Measurements from ENCODE around the gene PITRM1. TPM values are rescaled to one million over a fixed set of nuclear protein-coding genes. Genes with fewer than 3 reads are reported as not detected.

The PITRM1 gene
- total and polyA plus RNA-seq, 2 donors (not counting 3 experiments of a cell fraction or from before 2014, with no cell fraction given): 83.2 to 145 TPM

DNA sequence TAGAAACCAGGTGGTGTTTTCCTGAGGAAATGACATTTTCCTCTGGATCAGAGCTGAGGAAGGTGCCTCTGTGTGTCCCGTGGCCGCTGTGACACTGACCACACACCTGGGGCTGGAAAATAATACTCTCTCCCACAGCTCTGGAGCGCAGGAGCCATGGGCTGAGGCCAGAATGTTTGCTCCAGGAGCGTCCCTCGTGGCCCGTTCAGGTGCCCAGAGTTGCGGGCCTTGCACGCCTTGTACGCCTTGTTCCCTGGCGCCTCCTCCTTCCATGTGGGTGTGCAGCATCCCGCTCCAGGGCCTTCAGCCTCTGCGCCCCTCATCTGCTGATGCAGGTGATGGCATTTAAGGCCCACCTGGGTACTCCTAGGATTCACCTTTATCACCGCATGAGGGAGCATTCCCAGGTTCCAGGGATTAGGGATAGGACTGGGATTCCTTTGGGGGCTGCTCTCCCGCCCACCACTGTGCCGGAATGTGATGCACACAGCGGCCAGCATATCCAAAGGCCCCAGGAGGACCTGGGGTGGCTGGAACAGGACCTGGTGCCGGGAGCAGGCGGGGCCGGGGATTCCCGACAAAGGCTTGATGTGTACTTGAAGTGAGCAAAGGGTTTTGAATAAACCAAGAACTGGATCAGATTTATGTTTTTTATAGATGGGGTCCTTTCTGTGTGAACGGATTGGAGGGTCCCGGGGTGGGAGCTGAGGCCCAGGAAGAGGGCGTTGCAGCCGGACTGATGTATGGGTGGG is 44.0 kb downstream of the PITRM1 start:
- H2AFZ ChIP-seq (ENCODE audit: low read depth, low read length): no peak overlapping the region
- H3K27ac ChIP-seq (ENCODE audit: insufficient read depth, low read depth, low read length): no peak overlapping the region
- H3K4me1 ChIP-seq (ENCODE audit: control insufficient read depth, extremely low read depth, insufficient read depth, low read length): peaks cover 4% of the 10 kb centered on the region
- peaks cover 25 to 58% of the 10 kb centered on the region in 2 experiments for H3K36me3 ChIP-seq (ENCODE audit: control insufficient read depth in 2 of 2, extremely low read depth in 1 of 2, insufficient read depth in 2 of 2, low read length in 2 of 2)
- dilution Hi-C loops (cut with MboI; ENCODE audit: extremely low pct_ligation_motif_present, low sequenced_read_pairs): no loop called here
- no peak overlapping the region for H3K4me2 ChIP-seq (ENCODE audit: insufficient read depth, low read length)
- H3K9ac ChIP-seq (replicated peaks; ENCODE audit: extremely low read depth, insufficient read depth, low read length): no peak overlapping the region
- TF ChIP-seq MYC (IDR thresholded peaks at IDR 0.05; ENCODE audit: low read depth, low read length) (no peak), GATA2 (IDR thresholded peaks at IDR 0.05; ENCODE audit: insufficient read depth, insufficient read length, low read depth, low read length) (no peak), JUN (IDR thresholded peaks at IDR 0.05; ENCODE audit: borderline replicate concordance, insufficient read depth, insufficient read length, low read depth) (no peak), POLR2AphosphoS5 (IDR thresholded peaks at IDR 0.05; ENCODE audit: insufficient read depth, low read depth, low read length) (peak; percentile 16), POLR2A (IDR thresholded peaks at IDR 0.05; ENCODE audit: low read depth, low read length) (no peak)
- TF ChIP-seq, protein P1, sequence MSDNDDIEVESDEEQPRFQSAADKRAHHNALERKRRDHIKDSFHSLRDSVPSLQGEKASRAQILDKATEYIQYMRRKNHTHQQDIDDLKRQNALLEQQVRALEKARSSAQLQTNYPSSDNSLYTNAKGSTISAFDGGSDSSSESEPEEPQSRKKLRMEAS (IDR thresholded peaks at IDR 0.05; ENCODE audit: insufficient read depth, insufficient read length): no peak
- no peaks in the 10 kb centered on the region for H4K20me1 ChIP-seq (replicated peaks; ENCODE audit: control insufficient read depth, extremely low read depth, insufficient read depth, low read length)
- no peaks in the 10 kb centered on the region for H3K27me3 ChIP-seq (ENCODE audit: control insufficient read depth in 2 of 2, insufficient read depth in 2 of 2, low read length in 2 of 2)
- ChIA-PET CTCF (no interaction called here), POLR2A (no interaction called here)
- H3K9me3 ChIP-seq (replicated peaks; ENCODE audit: control insufficient read depth, insufficient read depth, low read length): no peaks in the 10 kb centered on the region
- intact Hi-C loops (cut with micrococcal nuclease): no loop called here
- no peaks in the 10 kb centered on the region for H3K9me1 ChIP-seq (replicated peaks; ENCODE audit: control insufficient read depth, extremely low read depth, insufficient read depth, low read length)
- BruUV-seq (replicated peaks): no TSS peak
- peaks cover 15% of the 10 kb centered on the region for H3K79me2 ChIP-seq (ENCODE audit: control insufficient read depth, insufficient read depth, low read length)
- no peak for DNase-seq (ENCODE audit: low read depth, low spot score)
- H3K4me3 ChIP-seq (replicated peaks in 1 of 3; ENCODE audit: insufficient read depth in 1 of 3, low read depth in 1 of 3, low read length in 3 of 3): no peak overlapping the region
- no peak for FAIRE-seq

DNA sequence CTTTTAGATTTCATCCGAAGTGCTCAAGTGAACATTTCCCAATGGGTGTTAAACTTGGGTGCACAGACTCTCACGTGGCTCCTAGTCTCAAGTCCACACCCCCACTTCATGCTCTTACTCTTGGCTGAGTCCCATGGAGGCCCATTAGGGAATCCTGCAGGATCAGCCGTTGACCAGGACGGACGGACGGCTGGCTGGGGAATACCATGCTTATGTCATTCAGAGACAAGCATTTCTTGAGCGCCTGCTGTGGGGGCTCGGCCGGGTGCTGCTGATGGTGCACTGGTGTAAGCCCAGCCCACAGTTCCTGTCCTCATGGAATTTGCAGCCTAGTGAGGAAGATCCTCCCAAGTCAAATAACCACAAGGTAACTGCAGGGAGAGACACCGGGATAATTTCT is 44.7 kb downstream of the PITRM1 start:
- peaks cover 20% of the 10 kb centered on the region for H3K79me2 ChIP-seq (ENCODE audit: control insufficient read depth, insufficient read depth, low read length)
- FAIRE-seq (no peak), DNase-seq (ENCODE audit: low read depth, low spot score) (no peak)
- H3K9me1 ChIP-seq (replicated peaks; ENCODE audit: control insufficient read depth, extremely low read depth, insufficient read depth, low read length): no peaks in the 10 kb centered on the region
- BruUV-seq (replicated peaks): no TSS peak
- H4K20me1 ChIP-seq (replicated peaks; ENCODE audit: control insufficient read depth, extremely low read depth, insufficient read depth, low read length): no peaks in the 10 kb centered on the region
- no peak overlapping the region for H2AFZ ChIP-seq (ENCODE audit: low read depth, low read length)
- H3K9me3 ChIP-seq (replicated peaks; ENCODE audit: control insufficient read depth, insufficient read depth, low read length): no peaks in the 10 kb centered on the region
- H3K36me3 ChIP-seq (ENCODE audit: control insufficient read depth in 2 of 2, extremely low read depth in 1 of 2, insufficient read depth in 2 of 2, low read length in 2 of 2): peaks cover 22 to 61% of the 10 kb centered on the region in 2 experiments
- H3K4me1 ChIP-seq (ENCODE audit: control insufficient read depth, extremely low read depth, insufficient read depth, low read length): peaks cover 4% of the 10 kb centered on the region
- no peak overlapping the region for H3K4me2 ChIP-seq (ENCODE audit: insufficient read depth, low read length)
- no peak overlapping the region for H3K27ac ChIP-seq (ENCODE audit: insufficient read depth, low read depth, low read length)
- no peaks in the 10 kb centered on the region for H3K27me3 ChIP-seq (ENCODE audit: control insufficient read depth in 2 of 2, insufficient read depth in 2 of 2, low read length in 2 of 2)
- no peak overlapping the region for H3K4me3 ChIP-seq (replicated peaks in 1 of 3; ENCODE audit: insufficient read depth in 1 of 3, low read depth in 1 of 3, low read length in 3 of 3)
- ChIA-PET POLR2A (no interaction called here), CTCF (no interaction called here)
- dilution Hi-C loops (cut with MboI; ENCODE audit: extremely low pct_ligation_motif_present, low sequenced_read_pairs): no loop called here
- H3K9ac ChIP-seq (replicated peaks; ENCODE audit: extremely low read depth, insufficient read depth, low read length): no peak overlapping the region
- intact Hi-C loops (cut with micrococcal nuclease): no loop called here
- TF ChIP-seq POLR2AphosphoS5 (IDR thresholded peaks at IDR 0.05; ENCODE audit: insufficient read depth, low read depth, low read length): peak; percentile 1
- no peak for TF ChIP-seq GATA2 (IDR thresholded peaks at IDR 0.05; ENCODE audit: insufficient read depth, insufficient read length, low read depth, low read length)

All from endothelial cell of umbilical vein (primary cell).